GM20000 (cell line): ENCODE data around the gene ATP13A3.

Source experiments
- DNase-seq: peaks from one replicate; pipeline ENCODE4 v3.0.0; 2012; ENCODE audit warnings: low spot score
- CTCF ChIP-seq: IDR thresholded peaks from 2 replicates; pipeline ENCODE4 v1.5.1; 2012; ENCODE audit warnings: mild to moderate bottlenecking, control low read depth; ENCODE audit errors: extremely low read depth, missing control alignments

The ATP13A3 gene

GRCh38 chr3:194387926-194388418, 98.8 kb downstream of the ATP13A3 start:
- TF ChIP-seq CTCF, result no peak
- no peak for DNase-seq

DNA sequence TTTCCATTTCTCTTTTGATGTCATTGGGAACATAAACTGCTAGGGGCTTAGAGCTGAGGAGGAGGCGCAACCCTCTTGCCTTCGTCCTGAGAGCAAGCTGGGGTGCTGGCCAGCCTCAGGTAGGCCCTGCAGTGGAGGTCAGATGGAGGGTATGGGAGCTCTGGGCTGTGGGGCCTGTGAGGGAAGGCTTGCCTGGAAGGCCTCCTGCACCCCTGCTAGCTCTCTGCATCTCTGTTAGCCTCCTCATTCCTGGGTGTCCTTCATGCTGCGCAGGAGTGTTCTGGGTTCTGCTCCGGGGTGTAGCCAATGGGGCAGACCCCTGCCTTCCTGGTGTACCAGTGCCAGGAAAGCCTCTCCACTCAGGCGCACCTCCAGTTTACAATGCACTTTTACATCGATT, 99.5 kb downstream of the ATP13A3 start:
- no peak for DNase-seq
- no peak for TF ChIP-seq CTCF

DNA sequence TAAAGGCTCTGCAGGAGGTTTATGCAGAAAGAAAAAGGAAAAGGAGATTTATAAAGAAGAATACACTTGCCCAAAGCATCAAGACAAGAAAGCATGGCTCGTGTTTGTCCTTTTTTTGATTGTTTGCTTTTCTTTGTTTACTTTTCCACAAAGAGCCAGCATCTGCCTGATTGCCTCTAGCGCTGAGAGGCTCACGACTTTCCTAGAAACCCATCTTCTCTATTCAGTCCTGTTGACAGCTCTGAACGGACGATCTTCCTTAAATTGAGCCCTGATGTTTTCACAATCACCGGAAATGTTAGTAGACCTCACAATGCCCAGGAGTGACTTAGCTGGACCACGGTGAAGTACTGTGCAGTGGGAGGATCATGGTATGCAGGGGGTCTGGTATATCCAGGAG, 100.2 kb downstream of the ATP13A3 start:
- no peak for DNase-seq
- no peak for TF ChIP-seq CTCF

DNA sequence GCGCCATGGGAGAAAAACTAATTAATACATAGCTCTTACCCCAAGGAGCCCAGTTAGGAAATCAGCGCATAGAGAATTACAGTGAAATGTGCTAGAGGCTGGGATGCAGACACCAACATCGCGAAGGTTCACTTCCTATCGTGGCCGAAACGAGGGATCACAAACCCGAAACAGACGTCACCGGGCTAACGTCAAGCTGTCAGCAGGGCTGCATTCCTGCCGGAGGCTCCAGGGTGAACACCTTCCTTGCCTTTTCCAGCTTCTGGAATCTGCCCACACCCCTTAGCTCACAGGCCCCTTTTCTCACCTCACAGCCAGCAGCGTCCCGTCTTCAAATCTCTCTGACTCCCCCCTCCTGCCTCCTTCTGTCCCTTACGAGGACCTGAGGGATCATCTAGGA, 100.7 kb downstream of the ATP13A3 start:
- no peak for TF ChIP-seq CTCF
- no peak for DNase-seq

DNA sequence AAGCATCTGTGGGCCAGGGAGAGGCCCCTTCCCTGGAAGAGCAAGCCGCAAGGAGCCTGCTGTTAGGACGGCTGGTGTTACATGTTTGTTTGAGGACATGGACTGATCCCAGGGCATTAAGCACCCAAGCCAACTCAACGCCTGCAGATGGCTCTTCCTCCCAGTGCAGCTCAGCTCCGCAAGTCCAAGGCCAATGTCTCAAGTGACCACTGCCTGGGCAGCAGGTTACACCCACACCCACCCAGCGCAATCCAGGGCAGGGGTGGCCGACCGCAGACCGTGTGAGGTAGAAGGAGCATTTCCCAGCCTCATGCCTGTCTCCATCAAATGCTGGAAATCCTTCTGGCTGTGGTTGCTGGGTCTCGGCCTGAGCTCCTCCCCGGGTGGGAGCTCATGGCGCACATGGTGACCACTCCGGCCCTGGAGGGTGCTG, 102.2 kb downstream of the ATP13A3 start:
- DNase-seq, result no peak
- TF ChIP-seq CTCF, result no peak

DNA sequence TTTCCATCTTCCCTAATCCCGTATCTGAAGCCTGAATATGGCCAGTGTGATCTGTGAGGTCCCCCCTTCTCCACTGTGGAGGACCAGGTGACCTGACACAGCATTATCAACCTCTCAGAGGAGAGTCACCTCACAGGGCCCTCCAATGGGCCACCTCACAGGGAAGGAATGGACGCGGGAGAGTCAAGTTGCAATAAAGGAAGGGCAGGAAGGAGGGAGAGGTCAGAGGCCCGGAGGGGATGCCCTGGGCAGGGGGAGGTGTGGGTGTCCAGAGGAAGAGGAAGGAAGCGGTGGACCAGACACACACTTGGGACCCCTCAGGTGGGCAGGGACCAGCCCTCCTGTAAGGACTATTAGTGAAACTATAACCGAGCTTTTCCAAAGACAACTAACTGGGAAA, 102.6 kb downstream of the ATP13A3 start:
- DNase-seq, result no peak
- no peak for TF ChIP-seq CTCF

DNA sequence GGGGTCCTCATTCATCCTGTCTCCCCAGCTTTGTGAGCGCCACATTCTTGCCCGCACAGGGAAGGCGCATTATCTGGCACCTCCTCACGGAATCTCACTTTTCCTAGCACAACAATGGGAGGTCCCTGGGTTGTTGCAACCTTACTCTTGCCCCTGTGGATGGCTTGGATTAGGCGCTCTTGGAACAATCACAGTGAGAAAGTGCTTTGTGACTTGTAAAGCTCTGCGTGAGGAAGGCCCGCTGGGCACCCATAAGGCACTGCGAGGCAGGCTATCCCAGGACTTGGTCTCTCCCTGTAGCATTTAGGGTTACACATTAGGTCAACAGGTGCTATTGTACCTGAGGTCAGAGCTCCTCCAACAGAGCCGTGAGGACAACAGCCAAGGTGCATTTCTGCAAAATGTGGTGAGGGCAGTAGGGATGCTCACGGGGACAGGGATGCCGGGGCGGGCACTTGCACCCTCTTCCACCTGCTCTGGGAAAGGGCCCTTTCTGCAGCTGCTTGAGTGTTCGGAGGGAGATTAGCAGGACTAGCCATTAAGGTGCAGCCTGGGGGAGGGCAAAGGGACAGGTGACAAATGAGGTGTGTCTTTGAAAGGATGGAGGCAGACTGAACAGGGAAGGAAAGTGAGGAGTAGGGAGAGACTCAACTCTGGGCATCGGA, 103.4 kb downstream of the ATP13A3 start:
- DNase-seq, result no peak
- TF ChIP-seq CTCF, result no peak
